Mammary epithelial cell (primary cell): Measurements from ENCODE around the gene PKD2.

Experiments used
- CTCF ChIP-seq, 2 donors: IDR thresholded peaks in 1 of 2; conservative IDR thresholded peaks in 1 of 2; 2 replicates each; pipeline ENCODE4 v1.5.1; 2011 to 2012; ENCODE audit warnings: inconsistent platforms in 2 of 2, low read length in 2 of 2, mild to moderate bottlenecking in 2 of 2, control low read depth in 1 of 2, low read depth in 1 of 2; ENCODE audit not compliant: insufficient read depth in 1 of 2; ENCODE audit errors: extremely low read depth in 1 of 2
- EZH2 ChIP-seq: IDR thresholded peaks from 2 replicates; pipeline ENCODE4 v1.6.1; 2012; ENCODE audit warnings: low read length, inconsistent platforms, borderline replicate concordance

GRCh38 chr4:88001871-88002270 lies 5.6 kb upstream of the PKD2 start:
- TF ChIP-seq CTCF (conservative IDR thresholded peaks at IDR 0.05 in 1 of 2, IDR thresholded peaks at IDR 0.05 in 1 of 2; ENCODE audit: extremely low read depth in 1 of 2, insufficient read depth in 1 of 2, low read depth in 1 of 2, low read length in 2 of 2): no peak
- no peak for TF ChIP-seq EZH2
